NCI-H2029 (cell line): Measurements from ENCODE around the gene TMEM50B.
"Not testable (repeated sequence)": the region's sequence is repeated elsewhere in the genome, so short reads cannot be mapped to it uniquely, and the experiment has no call there.

Experiments
- DNase-seq: peaks from one replicate; lab custom pipeline; 2025; lab: John Stamatoyannopoulos, UW

TMEM50B gene

DNA sequence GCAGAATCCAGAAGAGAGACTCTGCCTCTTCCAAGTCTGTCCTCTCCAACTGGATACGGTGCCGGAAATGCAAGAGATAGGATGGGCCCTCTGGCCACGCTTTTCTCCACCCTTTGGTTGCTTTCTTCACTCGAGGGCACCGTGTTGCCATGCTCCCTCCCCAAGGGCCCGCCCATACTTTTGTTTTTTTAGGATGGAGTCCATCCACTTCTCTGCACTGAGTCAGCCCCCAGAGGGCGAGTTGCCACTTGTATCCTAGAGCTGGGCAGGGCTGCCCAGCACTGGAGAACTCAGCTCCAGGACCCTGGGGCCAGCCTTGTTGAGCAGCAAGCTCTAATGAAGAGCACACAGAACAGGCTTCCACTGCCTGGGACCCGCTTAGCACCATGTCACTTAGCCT is 51.1 kb downstream of the TMEM50B start:
- peak; percentile 12 for DNase-seq

DNA sequence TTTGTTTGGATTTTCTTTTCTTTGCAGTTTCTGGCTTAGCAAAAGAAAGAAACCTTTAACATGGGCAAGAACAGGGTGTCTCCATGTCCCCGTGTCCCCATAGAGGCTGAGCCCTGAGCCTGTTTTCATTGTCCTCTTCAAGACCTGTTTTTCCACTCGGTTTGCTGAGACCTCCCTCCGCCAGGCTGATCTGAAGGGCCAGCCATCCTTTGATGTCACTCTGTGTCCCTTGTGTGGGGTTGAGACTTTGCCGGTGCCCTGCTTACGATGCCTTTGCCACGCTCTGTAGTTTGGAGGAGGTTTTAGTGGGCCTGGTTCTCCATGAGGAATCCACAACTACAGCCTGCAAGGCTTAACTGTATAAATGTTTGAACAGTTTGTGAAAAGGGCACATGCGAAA is 52.7 kb downstream of the TMEM50B start:
- DNase-seq = no peak

DNA sequence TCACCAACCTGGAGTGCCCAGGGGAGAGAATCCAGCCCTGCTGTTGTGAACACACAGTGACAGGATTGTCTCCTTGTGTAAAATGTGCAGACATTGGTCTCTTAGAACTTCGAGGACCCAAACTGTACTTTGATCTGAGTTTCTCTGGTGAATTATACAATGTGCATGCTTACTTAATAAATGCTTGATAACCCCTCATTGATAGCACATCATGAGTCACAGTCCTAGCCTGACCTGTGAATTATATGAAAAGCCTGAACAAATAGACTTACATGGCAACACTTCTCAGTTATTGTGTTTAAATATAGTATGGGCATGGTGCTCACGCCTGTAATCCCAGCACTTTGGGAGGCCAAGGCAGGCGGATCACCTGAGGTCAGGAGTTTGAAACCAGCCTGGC is 53.9 kb downstream of the TMEM50B start:
- no peak for DNase-seq

DNA sequence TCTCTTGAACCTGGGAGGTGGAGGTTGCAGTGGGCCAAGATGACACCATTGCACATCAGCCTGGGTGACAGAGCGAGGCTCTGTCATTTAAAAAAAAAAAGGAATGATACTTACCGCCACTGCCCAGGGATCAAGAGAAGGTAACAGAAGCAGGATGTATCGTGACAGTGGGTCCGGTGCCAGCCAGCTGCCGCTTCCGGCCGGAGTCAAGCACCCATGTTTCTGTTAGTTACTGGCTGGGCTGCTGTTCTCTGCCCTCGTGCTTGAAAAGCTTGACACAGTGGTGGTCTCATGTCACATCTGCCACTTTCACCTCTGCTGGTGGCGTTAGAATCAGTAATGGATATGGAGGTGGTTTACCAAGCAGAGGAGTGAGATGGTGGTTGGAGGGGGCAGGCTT is 55.6 kb downstream of the TMEM50B start:
- no peak for DNase-seq

DNA sequence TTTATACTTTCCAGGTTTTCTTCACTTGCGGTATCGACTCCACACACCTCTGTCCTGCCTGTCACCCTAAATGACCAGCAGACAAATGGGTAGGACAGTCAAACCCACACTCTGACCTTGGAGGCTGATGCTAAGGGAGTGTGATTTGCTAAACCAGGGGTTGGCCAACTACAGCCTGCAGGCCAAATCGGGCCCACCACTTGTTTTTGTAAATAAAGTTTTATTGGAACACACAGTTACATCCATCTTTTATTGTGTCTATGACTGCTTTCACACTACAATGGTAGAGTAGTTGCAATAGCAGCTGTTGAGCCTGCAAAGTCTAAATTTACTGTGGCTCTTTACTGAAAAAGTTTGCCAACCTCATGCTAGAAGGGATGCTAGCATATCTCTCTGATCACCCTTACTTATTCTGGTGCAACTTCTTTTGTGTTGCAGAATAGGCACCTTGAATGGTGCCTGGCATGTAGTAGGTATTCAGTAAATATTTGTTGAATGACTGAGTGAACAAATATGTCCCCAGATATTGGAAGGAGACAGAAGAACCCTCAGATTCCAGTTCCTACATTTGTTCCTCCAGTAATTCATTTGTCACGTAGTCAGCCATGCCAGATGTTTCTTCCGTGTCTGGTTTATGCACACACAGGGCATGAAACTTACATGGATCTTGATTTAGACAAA is 57.9 kb downstream of the TMEM50B start:
- DNase-seq = no peak

DNA sequence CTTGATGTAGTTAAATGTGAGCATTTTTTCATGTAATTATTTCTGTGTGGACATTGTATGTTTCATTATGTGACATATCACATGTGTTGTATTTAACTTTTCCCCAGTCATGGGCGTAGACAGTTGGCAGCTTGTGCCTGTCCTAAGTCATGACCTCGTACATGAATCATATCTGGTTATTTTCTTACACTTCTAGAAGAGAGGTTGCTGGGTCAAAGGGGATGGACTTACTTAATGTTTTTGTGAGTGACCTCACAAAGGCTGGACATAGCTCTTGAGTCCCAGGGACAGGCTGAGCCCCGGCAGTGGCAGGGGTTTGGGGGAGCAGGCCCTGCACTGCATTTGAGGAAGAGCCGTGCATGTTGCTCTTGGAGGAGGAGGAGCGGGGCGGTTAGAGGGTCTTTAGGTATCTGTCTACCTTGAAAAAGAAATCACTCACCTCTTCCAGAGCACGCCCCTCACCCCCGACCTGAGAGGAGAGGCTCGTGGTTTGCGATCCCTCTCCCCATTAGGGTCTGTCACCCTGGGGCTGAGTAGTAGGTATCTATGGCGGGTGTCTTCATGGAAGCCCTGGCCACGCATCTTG is 60.1 kb downstream of the TMEM50B start:
- no peak for DNase-seq

DNA sequence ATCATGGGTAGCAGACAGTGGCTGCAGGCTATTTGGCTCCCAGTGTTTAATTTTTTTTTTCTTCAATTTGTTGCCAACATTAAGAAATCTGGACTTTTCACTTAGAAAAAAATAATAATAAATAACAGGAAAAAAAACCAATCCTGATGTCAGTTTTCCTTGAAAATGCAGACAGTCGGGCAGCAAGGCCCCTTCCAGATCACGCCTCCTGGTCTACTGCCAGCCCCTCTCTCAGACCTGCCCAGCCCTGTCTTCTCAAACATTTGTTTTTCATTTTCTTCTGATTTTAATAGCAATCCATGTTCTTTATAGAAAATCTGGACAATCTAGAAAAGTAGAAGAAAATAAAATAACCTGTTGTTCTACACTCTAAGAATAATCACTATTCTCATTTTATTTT is 61.1 kb downstream of the TMEM50B start:
- no peak for DNase-seq

DNA sequence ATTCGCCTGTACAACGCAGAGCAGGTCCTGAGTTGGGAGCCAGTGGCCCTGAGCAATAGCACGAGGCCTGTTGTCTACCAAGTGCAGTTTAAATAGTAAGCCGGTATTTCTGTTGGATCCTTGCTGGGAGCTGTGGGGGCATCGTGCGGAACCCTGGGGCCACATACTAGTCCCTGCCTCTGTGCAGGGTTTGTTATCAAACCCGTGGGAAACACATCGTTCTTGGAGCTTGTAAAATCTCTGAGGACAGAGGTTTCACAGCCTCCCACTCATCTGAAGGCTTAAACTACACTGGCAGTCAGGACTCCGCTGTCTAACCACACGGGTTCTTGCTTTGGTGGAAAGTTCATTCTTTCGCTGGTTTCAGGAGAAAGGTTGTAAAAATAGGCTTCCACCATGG is 64.8 kb downstream of the TMEM50B start:
- no peak for DNase-seq

DNA sequence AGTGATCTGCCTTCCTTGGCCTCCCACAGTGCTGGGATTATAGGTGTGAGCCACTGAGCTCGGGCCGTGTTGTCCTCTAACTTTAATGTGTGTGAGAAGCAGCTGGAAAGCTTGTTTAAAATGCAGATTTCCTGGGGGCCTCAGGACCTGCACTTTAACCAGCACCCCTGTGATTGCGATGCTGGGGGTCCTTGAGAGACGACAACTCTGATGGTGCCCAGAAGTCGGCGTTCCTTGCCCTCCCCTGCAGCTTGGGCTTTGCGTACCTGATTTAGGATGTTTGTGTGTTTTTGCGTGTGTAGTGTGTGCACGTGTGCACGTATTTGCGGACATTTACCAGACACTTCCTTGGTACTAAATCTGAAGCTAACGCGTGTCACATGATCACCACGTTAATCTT is 65.7 kb downstream of the TMEM50B start:
- no peak for DNase-seq

DNA sequence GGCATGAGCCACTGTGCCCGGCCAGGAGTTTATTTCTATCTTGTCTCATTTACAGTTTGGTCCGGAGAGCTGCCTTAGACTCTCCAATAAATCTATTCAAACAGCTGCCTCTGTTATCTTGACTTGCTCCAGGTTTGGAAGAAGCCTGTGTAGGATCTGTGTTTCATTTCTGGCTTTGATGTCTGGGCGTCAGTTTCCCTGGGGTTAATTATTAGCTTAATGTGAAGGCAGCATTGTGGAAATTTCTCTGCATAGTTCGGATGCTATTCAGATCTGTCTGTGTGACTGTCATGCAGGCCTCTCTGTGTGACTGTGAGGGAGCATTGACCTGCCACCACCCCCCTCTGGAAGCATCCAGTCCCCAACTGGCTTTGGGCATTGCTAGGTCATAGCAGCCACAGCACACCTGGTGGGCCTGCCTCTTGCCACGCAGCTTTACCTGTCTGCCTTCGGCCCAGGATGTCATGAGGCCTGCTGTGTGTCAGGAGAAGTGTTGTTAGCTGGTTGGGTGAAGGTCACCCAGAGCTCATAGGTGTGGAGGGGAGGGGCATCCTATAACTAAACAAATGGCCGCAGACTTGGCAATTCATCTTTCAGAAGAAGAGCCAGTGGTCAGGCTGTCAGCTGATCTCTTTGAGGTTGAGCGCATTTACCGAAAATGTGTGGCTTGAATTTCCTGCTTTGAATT is 66.8 kb downstream of the TMEM50B start:
- peak; percentile 90 for DNase-seq

DNA sequence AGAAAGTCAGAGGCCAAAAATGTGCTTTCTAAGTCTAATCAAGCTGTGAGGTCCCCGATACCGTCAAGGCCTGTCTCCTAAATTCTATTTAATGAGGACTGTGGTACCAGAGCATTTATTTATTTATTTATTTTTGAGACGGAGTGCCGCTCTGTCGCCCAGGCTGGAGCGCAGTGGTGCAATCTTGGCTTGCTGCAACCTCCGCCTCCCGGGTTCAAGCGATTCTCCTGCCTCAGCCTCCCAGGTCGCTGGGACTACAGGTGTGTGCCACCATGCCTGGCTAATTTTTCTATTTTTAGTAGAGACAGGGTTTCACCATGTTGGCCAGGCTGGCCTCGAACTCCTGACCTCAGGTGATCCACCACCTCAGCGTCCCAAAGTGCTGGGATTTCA is 67.3 kb downstream of the TMEM50B start:
- not testable (repeated sequence) for DNase-seq

DNA sequence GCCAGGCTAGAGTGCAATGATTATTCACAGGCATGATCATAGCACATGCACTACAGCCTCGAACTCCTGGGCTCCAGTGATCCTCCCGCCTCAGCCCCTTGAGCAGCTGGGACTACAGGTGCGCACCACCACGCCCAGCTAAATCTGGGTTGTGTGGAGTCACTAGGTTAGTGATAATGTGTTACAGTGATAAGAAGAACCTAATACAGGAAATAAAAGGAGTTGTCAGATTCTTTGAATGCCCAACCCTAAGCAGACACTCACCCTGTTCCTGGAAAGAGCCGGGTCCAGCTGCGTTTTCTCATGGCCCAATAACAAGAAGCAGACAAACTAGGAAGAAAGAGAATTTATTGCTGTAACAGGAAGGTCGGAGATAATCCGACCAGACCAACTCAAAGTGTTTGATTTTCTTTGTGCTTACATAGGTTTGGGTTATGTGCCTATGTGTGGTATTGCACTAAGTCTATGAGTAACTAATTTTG is 67.8 kb downstream of the TMEM50B start:
- no peak for DNase-seq

DNA sequence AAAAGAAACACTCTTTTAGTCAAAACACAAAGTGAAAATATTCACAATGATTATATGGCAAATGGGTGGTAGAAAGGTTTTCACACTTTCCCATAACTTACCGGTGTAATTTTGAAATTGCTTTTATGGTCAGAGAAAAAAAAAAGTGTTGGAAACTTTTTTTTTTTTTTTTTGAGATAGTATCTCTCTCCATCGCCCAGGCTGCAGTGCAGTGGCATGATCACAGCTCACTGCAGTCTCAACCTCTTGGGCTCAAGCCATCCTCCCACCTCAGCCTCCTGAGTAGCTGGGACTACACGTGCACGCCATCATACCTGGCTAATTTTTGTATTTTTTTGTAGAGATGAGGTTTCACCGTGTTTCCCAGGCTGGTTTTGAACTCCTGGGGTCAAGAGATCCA is 73.3 kb downstream of the TMEM50B start:
- DNase-seq = no peak

DNA sequence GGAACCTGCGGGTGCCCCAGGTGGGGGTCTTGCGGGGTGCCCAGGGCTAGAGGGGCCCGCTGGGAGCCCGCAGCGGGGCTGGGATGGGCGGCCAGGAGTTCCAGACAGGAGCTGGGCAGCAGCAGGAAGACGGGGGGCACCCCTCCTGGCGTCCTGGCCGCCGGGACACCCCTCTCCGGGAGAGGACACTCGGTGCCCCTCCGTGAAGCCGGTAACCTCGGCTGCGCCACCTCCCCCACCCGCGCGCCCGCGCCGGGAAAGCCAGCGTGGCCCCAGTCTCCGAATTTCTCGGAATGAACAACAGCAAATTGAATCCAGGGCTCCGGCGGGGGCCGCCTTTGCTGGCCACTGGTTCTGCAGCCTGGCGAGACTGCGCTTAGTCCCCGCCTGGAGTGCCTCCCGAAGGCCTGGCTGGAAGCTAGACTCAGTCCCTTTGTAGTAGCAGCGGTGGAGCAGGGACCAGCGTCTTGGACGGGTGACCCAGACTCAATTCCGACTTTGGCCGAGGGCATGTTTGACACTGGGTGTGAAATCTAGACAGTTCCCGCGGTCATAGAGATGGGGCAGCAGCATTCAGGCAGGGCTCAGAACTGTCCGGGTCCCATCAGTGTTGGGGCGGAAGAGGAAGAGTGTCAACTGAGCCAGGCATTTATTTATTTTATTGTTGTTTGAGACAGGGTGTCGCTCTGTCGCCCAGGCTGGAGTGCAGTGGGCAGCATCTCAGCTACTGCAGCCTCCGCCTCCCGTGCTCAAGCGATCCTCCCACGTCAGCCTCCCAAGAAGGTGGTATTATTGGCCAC is 75.8 kb downstream of the TMEM50B start:
- peak; percentile 77 for DNase-seq

DNA sequence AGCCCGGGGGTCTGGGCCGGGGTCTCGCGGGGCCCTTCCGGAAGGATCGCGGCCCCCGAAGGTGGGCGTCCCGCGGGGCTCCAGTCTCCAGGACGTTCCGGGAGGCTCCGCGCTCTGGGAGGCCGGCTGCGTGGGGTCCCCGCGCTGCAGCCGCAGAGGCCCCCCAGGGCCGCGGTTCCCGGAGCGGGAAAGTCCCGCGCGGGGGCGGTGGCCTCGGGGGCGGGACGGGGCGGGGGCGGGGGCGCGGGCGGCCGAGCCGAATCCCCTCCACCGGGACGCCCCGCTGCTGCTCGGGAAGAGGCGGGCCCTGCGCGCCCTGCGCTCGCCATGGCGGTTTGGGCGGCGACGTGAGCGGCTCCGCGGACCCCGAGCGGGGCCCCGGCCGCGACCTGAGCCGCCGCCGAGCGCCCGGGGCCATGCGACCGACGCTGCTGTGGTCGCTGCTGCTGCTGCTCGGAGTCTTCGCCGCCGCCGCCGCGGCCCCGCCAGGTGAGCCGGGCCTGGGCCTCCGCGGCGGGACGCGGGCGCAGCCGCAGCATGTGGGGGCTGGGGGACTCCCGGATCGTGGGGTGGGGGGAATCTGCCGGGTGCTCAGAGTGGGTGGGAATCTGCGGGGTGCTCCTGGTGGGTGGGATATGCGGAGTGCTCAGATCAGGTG is 76.5 kb downstream of the TMEM50B start, which contains the start of gene IFNGR2:
Gene IFNGR2 (plus strand): TSS at position 286 of the 658 bp plus-strand sequence. CDS start 131 bp downstream, at position 417.
- DNase-seq = no peak

DNA sequence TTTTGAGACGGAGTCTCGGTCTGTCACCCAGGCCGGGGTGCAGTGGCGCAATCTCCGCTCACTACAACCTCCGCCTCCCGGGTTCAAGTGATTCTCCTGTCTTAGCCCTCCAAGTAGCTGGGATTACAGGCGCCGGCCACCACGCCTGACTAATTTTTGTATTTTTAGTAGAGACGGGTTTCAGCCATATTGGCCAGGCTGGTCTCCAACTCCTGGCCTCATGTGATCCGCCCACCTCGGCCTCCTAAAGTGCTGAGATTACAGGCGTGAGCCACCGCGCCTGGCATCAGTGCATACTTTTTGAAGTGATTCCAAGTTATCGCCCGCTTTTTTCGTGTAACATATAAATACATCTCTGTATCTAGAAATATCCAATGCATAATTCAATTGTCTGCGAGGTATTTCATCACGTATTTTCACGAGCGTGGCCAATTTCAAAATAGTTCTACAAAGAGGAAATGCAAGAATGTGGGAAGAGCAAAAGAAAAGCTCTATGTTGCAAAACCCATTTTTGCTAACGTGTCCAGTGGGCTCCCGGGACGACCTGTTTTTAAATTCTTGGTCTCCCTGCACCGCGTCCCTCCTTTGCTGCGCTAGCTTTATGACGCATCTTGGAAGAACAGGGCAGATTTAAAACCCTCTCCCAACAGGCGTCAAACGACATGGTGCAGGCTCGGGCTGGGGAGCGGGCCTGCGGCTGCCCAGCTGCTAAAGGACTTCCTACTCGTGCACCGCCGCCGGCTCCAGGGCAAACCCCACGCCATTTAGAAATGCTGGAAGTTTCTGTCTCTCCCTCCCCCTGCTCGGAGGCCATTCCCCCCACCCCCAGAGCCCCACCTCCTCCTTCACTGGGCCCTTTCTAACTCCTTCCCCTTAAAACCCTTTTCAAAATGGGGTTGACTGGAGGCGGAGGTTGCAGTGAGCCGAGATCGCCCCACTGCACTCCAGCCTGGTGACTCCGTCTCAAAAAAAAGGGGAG is 77.5 kb downstream of the TMEM50B start:
- no peak for DNase-seq

DNA sequence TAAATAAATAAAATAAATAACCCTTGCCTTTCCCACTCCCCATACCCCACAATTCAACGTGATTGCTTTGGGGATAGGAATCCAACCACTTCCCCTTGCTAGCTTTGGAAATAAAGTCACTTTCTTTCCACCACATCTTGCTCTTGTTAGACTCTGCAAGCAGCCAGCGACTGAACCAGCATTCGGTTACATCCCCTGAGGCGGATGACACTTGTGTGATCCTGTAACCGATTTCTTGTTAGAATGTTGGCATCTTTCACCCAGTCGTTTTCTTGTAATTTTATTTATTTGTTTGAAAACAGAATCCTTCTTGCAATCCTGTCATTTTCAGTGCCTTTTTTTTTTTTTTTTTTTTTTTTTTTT is 78.2 kb downstream of the TMEM50B start:
- DNase-seq = no peak
